ENCODE data around the gene GUCY1A1.

GRCh38 chr4:155696226-155696625, 29.6 kb downstream of the GUCY1A1 start:
- TF ChIP-seq CTCF (tag by site-specific recombination; IDR thresholded peaks at IDR 0.05) (no peak), ZNF768 (tag by site-specific recombination; IDR thresholded peaks at IDR 0.05) (no peak), ZNF518A (tag by site-specific recombination; conservative IDR thresholded peaks at IDR 0.05; ENCODE audit: low read depth) (no peak), ZBTB10 (tag by site-specific recombination; IDR thresholded peaks at IDR 0.05) (no peak), ZNF473 (tag by site-specific recombination; IDR thresholded peaks at IDR 0.05) (no peak), HOXC10 (CRISPR knock-in tag; IDR thresholded peaks at IDR 0.05) (no peak), SP3 (tag by site-specific recombination; IDR thresholded peaks at IDR 0.05) (no peak), ZNF132 (tag by site-specific recombination; IDR thresholded peaks at IDR 0.05; ENCODE audit: borderline replicate concordance) (no peak), KLF9 (tag by site-specific recombination; IDR thresholded peaks at IDR 0.05; ENCODE audit: low read depth) (no peak), BCL6B (tag by site-specific recombination; IDR thresholded peaks at IDR 0.05) (no peak), ZNF174 (tag by site-specific recombination; IDR thresholded peaks at IDR 0.05) (no peak), ZNF280D (tag by site-specific recombination; IDR thresholded peaks at IDR 0.05) (no peak), ZNF792 (tag by site-specific recombination; IDR thresholded peaks at IDR 0.05) (no peak), ELK4 (IDR thresholded peaks at IDR 0.05; ENCODE audit: borderline replicate concordance, low read depth, low read length) (no peak)

All from HEK293 (cell line).